CD4-positive, alpha-beta T cell treated with Interleukin-4 for 4 hours (primary cell): ENCODE results near the gene AFF3.

ENCODE experiments used
- DNase-seq: peaks from one replicate; pipeline ENCODE4 v3.0.0-alpha.2; 2020

Gene AFF3

DNA sequence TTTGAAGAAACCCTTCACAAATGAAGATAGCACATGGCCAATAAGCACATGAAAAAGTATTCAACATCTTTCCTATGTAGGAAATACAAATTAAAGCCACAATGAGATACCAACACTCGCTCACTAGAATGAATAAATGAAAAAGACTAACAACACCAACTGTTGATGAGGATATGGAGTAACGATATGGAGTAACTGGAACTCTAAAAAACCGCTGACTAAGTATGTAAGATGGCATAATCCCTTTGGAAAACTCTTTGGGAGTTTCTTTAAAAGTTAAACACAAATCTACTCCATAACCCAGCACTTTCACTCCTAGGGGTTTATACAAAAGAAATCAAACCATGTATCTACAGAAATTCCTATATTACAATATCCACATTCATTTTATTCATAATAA, 220.5 kb downstream of the AFF3 start:
- no peak for DNase-seq

DNA sequence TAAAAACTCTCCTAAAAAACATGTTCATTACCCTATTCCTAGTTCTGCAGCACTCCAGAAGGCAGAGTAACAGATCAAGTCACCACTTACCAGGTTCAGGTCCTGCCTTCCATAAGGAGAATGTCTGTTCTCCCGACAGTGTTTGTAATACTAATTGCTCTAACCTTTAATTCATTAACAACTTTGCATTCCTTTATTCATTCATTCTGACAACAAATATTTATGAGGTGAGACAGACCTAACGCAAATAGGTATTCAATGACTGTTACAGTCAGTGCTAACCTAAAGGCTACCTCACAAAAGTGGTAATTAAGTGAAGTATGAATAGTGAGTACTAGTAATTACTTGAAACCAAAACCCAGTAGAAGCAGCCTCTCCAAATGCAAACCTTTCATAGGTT, 224.0 kb downstream of the AFF3 start:
- no peak for DNase-seq

DNA sequence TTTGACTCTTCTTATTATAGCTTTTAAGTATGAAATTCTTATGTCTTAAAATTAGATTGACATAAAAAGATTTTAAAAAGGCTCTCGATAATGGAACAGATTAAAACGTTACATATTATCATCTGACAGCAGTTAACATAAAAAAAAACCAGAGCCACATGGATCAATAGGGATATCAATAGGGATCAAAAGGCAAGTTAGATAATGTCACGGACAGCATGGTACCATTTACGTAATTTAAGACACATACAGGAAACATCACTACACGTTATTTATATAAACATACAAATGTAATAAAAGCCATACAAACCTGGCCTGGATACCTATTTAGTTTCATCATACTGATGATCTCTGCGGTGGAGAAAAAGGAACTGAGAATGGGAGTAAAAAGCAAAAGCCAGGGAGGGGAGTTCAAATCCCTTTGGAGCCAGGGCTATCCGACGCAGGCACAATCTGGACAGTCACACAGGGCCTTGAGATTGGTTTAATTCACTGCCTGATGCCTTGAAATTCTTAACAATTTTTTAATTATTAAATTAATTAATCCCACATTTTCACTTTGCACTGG, 227.2 kb downstream of the AFF3 start:
- no peak for DNase-seq

DNA sequence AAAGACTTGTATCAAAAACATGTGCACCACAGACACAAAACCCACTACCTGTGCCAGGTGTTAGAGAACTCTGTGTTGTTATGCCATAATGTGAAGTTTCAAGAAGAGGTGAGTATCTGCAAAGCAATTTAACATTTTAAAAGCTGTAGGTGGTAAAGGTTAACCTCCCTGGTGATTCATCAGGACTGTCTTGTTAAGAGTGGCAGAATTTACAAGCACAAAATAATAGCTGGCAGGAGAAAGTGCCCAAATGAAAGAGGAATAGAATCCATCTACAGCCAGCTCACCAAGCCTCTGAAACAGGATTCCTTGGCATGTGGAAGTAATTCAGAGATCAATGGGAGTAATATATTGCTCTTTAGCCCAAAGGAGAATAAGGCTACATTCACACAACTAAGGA, 230.7 kb downstream of the AFF3 start:
- DNase-seq = no peak

DNA sequence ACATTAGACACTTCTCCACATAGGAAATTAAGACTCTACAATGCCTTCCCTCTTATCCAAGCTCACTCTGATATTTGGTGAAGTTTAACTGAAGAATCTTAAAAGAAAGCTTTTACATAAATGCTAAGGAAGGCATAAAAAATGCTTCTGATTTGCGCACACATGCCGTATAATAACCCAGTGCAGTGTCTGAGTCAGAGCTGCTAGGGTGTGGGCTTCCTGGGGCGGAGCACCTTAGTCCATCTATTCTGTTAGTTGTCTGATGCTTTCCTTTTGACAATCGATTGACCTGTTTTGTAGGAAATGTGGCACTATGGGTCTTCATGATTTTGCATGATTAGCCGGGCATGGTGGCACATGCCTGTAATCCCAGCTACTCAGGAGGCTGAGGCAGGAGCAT, 231.5 kb downstream of the AFF3 start:
- no peak for DNase-seq

DNA sequence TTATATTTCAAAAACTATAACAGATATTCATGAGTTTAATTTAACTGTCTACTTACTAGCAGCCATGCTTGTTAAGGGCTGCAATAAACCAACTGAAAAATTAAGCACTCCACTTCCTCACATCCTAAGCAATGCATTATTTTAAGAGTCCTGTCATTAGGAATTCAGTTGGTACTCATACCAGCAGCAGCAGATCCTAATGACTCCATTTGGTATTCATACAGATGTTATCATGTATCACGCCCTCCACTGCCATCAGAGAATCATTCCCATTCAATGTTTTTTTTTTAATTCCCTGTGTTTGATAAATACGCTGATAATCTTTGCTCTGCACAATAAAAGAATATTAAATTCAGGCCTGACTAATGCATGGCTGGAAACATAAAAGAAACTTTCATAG, 236.8 kb downstream of the AFF3 start:
- DNase-seq = no peak

DNA sequence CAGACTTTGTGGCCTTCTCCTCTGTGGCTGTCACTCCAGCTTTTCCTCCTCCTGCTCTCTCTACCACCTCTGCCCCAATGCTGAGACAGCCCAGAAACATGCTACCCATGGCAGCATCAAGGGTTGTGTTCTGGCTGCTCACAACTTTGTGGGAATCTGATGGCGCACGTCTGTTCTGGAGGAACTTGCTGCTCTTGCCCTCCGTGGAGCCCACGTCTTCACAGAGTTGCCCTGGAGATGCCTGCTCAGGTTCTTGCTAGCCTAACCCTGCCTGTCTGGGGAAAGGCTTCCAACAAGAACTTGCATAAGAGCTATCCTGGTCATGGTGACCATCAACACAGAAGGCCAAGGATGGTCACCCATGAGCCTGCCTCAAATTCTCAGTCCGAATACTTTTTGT, 237.4 kb downstream of the AFF3 start:
- no peak for DNase-seq

DNA sequence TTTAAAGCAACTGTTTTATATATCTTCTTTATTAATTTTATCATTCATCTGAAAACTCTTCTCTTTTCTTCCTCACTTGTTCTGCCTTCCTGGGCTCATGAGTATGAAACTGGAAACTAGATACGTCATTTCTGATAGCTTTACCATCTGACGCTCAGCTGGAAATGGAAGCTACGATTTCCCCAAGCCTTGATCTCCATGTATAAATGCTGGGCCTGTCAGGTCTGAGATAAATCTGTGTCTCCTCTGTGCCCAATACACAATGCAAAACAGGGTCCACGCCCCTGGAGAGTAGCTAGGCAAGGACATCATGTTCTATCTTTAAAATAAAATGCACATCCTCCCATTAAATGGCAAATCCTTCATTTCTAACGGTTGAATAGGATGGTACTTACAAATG, 238.4 kb downstream of the AFF3 start:
- DNase-seq = no peak

DNA sequence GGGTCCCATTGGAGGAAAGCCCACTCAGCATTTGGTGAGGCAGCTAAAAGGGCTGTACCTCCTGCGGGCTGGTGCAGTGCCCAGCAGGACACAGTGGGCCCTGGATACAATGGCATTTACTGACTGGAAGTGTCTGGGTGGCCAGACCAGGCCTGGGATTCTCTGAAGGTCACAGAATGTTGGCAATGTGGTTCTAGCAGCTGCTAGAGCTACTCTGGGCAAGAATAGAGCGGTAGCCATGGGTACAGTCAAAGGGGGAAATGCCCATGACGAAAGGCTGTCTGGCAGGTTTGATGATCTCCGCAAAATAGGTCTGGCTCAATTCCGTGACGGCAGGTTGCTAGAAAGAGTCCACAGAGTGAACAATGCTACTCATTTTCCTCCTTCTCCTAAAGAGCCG, 241.8 kb downstream of the AFF3 start:
- DNase-seq = no peak

DNA sequence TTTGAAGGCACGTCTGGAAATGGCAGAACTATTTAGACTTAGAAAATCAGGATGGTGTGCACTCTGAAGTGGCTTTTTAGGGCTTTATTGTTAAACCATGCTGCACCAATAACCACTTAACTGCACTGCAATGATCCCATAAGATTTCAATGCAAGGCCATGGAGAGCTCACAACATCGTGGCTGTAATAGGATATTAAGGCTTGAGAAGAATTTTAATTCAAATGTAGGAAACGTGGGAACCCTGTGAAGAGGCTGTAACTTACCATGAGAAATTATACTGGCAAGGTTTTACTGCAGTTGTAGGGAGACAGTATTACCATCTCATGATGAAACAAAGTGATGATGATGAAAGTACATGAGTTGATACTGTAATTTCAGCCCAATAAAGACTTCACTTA, 242.5 kb downstream of the AFF3 start:
- no peak for DNase-seq

DNA sequence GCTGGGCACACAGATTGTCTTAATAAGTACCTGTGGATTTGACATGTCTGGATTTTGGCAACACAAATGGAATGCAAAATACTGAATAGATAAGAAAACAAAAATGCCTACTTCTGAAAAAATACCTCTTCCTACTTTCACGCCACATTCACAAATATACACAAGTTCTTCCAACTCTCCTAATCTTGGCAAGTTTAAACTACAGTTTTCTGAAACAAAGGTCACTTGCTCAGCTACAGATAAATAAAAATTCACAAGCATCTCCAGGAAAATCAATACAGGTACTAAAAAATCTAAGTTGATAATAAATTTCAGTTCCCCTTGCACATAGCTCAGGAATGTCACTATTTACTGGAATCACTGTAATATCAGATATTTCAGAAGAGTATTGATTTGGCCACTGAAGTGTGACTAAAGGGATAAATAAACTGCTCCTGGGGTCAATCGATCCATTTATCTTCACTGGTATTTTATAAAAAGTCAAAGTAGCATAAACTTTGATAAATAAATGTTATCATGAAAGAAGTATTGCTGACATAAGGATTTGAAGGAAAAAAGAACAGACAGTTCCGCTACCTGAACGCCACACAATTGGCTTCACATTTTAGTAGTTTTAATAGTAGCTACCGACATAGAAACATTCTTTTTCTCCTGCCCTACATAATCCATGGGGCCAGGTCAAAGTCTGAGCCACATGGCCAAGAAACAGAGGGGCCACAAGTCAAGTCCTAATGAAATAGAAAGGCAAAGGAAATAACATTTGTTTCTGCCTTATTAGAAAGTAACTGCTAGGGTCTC, 243.1 kb downstream of the AFF3 start:
- no peak for DNase-seq

DNA sequence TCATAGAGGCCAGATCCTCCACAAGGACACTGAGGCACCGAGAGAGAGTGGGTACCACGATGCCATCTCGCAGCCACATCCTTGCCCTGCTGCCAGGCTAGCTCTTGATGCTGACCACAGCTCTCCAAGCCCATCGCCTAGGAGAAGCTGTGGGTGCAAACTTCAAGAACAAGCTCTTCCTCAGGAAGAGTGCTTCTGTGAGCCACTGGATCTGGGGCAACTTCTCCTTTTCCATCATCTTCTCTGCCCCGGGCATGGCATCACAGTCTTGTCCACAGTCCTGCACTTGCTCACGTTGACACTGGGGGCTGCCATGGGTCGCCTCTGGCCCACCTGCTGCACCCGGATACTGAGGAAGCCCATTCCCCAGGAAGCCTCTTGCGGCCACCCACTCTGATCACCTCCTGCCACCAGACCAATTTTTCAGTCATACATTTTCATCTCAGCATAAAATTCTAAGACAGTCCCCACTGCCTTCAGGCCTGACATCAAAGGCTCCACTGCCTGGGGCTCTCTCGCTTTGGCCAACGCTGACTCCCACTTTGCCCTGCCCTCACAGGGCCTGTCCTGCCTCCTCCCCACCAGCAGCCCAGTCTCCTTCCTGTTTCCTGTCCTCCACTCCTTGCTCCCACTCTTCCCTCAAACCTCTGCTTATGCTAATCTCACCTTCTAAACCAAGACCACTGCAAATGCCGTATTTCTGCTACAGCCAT, 243.9 kb downstream of the AFF3 start:
- DNase-seq = no peak

DNA sequence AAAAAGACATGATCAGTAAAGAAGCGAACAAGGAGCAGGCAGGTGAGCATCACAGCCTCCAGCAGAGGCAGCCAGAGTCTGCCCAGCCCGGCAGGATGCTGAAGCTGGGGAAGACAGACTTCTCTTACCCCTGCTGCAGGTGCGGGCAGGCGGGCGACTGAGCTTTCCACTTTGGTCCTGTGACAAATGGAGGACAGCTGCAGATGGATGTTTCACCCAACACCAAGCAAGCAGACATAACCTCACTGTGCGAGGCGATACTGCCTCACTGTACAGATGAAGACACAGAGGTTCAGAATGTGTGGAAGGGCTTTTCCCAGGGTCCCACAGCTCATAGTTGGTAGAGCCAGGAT, 251.0 kb downstream of the AFF3 start:
- no peak for DNase-seq

DNA sequence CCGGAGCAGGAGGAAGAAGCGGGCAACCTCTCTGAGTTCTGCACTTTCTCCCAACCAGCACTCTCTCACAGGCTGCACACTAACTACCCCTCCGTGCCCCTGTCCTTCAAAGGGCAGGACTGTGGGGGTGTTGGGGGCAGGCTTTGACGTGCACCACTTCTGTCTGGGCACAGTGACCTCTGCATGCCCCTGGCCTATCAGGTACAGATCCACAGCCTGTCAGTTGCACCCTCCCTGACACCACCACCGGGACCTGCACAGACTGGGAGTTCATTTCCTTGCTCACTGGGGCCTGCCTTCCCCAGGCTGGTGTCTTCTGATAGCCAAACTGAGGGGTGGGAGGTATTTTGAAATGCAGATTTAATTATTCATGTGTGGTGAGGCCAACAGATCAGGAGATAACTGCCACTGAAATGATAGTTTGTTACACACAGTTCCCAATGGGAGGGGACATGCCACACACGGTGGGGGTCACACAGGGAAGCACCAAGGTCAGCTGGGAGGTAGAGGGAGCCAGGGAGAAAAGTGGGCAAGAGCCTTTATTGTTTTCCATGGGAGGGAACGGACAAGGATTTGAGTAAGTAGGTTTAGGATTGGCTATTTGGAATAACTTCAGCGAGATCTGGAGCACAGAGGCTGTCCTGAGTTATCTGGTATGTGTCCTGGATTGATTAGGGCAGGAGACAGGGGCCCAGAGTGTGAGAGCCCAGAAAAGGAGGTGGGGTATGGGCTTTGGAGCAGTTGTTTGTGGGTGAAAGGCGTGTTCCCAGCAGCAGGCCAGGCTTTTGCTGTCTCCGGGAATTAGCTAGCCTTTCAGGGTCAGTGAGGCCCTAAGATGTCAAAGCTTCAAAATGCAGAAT, 251.6 kb downstream of the AFF3 start:
- DNase-seq = no peak

DNA sequence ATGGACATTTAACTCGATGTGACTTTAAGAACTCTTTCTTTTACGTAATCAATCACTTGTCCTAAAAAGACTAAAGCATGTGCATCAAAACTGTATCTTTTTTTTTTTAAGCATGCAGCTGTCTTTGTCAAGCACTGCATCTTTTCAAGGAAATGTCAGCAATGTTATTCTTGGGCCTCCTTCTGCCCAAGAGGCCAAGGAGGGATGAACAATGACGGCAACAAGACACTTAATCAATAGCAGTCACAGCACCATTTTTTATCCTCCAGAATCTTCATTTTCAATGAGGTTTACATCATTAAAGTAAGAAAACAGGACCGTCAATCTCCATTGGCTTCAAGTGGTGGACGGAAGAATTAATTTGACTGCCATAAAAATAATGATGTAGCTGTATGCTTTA, 253.8 kb downstream of the AFF3 start:
- no peak for DNase-seq

DNA sequence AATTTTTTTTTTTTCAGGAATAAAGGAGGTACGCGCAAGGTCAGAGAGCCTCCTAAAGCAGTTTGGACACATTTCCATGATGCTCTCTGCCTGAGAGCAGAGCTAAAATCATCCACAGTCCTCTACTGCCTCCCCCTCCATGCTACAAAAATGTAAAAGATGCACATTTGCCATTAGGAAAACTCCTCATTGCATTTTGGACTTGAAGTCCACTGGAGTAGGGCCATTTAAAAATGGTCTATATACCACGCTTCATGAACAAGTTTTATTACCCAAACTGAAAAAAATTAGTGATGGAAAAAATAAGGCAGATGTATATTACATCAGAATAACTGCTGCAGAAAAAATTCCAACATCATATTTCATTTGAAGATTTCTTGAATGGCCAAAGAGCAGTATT, 256.0 kb downstream of the AFF3 start:
- no peak for DNase-seq

DNA sequence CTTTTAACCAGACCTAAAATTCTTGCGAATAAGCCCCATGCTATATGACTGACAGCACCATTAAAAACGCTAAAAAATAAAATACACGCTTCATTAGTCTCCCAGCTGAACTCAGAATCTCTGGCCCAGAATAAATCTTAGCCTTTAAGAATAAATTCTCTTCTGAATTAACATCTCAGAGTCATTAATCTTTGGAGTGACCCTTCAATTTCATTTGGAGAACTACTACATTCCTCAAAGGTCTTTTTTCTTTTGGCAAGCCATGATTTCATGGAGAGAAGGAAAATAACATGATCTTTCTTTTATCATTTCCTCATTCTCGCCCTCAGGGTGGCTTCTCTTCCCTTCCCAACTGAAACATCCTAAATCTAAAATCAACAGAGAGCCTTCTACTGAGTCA, 259.0 kb downstream of the AFF3 start:
- DNase-seq = no peak

DNA sequence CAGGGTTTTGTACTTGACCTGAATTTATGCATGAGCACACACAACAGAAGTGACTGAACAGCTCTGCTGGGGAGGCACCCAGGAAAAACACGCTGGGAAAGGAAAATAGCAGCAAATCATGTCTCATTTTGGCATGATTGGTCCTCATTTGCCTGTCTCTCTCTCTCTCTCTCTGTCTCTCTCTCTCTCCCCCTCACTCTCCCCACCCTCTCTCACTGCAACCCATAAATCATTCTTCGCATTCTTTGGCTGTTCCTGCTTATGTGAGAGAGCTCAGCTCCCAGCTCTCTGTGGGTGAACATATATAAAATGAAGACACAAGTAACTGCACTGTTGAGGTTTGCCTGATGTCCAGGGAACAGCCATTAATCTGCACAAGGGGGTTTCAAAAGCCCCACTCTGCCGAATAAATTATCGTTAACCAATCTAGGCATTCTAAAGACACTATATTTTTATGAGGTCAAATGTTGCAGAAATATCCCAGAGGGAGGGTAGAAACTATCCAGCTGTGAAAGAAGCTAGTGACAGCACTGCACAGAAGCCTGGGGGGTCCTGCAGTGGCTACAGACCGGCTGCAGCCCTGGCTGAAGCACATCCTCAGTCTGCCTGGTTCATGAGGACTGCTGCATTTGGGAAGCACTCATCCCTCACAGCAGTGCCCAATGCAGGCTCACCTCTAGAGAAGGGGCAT, 260.3 kb downstream of the AFF3 start:
- DNase-seq = no peak

DNA sequence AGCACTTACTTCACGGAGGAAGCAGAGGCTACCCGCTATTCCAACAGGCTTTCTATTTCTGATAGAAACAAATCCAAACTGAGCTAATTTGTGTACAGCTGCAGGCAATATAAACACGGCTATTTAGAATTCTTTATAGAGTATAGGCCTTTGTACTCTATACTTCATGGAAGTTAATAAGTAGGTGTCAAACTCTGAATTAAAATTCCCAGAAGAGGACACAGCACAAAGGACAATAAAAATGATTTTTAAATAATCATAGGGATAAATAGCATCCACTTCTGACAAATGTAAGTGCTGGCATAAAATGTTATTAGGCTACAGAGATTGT, 261.5 kb downstream of the AFF3 start:
- no peak for DNase-seq

DNA sequence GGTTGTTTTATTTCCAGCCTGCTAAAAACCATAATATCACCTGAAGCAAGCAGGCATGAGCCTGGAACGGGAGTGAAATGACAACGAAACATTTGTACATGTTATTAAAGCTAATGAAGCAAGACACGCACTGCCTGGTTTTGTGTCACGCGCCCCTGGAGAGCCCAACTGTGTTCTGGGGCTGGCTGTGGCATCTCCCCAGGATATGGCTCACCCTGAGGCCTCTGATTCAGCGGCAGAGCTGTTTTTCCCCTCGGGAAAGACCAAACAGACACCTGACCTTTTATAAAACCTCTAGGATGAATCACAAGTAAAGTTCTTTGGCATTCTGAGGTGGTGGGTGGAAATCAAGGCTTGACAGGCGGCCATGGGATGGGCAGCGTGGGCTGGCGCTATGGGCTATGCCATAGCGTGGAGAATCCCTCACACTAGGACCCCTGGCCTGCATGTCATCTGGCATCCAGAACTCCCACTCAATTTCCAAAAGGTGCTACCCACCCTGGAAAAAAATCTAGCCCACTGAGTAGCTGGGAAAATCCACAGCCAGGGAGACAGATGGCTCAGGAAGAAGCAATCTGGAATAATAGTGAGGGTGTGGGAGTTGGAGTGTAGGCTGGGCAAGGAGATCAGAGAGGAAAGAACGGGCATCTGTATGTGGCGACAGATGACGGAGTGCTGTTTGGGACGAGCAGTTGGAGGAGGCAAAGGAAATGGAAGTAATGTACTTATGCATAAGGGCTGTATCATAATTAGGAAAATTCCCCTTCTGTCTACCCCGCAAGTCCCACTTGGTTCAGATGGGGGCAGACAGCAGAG, 262.0 kb downstream of the AFF3 start:
- no peak for DNase-seq

DNA sequence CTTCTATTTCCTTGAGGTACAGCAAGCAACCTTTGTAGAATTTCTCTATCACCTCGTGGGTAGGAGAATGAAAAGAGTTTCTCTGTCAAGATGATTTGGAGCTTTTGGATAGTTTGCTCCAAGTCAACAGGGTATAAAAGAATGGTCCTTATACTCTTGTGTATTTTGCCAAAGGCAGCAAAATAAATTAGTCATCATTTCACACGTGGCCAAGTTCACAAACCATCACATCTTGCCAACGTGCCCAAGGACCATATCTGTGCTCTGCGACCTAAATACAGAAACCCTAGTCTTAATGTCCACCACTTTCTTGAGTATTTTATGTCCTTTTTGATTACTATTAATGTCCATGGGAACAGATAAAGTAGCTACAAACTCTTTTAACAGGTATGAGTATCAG, 262.9 kb downstream of the AFF3 start:
- no peak for DNase-seq
